ENCODE measurements around the gene FAM153A.
"Not testable (repeated sequence)": the region's sequence is repeated elsewhere in the genome, so short reads cannot be mapped to it uniquely, and the experiment has no call there.

Gene FAM153A
- long read RNA-seq = 0 reads

DNA sequence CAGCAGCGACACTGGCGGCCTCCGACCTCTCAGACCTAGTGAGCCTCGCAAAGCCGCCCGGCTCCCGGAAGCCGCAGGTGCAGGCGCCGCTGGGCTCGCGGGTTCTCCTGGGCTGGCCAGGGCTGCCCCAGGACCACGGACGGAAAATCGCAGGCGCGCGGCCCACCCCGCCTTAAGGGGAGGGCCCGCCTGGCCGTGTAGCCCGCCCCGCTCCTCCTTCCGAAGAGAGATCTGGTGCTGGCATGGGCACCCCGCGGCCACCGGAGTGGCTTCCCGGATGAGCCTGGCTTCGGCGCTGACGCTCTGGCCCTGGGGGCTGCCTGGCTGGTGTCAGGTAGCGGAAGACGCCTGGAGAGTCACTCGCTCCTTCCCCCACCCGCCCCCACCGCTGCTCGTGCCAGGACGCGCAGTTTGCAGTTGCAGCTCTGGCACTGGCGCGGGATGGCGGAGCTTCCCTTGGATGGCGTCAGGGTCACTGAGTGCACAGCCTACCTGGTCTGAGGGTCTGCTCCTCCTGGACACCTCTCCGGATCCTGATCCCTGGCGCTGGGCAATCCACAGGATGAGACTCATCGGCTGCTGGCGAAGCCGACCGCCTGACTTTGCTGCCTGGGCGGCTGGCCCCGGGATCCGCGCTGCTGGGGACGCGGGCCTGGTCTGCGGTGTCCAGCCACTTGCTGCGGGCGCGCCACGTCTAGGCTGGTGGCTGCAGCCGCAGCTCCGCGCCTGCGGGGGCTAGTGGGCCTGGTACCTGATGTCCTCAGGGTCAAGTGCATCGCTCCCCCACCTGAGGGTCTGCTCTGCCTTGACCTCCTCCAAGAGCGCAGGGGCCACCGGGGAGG lies at the start of gene FAM153A:
Gene FAM153A (minus strand): TSS at position 108 of the 842 bp plus-strand sequence.
- not testable (repeated sequence) for H3K4me3 ChIP-seq (replicated peaks; ENCODE audit: insufficient read depth, low read length); H3K27me3 ChIP-seq (ENCODE audit: insufficient read depth, poor library complexity, severe bottlenecking); DNase-seq (ENCODE audit: low read depth in 1 of 2, low spot score in 1 of 2); H3K27ac ChIP-seq (replicated peaks)

- H3K4me3 ChIP-seq (replicated peaks; ENCODE audit: insufficient read depth, low read length); H3K27ac ChIP-seq (replicated peaks); H3K27me3 ChIP-seq (ENCODE audit: insufficient read depth, poor library complexity, severe bottlenecking); DNase-seq (ENCODE audit: low read depth in 1 of 2, low spot score in 1 of 2): not testable (repeated sequence)
Observed at GRCh38 chr5:177832287-177832686, 49.6 kb upstream of the FAM153A start.

DNA sequence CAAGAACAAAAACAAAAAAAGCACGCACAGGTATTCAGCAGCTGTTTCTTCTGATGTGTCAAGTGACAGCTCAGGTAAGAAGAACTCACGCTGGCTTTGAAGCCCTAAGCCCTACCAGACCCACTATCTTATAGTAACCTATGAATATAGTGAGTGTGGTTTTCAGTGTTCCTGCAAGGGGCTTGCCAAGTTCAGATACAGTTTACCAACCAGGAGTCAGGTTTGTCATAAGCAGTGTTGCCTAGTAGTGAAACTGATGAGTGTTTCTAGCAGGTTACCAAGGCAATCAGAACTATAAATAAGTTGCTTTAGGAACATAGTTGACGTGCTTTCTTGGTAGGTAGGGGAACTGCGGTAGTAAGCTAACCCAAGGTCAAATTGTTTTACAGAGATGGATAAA lies 43.4 kb upstream of the FAM153A start:
- not testable (repeated sequence) for H3K27ac ChIP-seq (replicated peaks); H3K4me3 ChIP-seq (replicated peaks; ENCODE audit: insufficient read depth, low read length); DNase-seq (ENCODE audit: low read depth in 1 of 2, low spot score in 1 of 2); H3K27me3 ChIP-seq (ENCODE audit: insufficient read depth, poor library complexity, severe bottlenecking)

- not testable (repeated sequence) for H3K4me3 ChIP-seq (replicated peaks; ENCODE audit: insufficient read depth, low read length); H3K27ac ChIP-seq (replicated peaks); H3K27me3 ChIP-seq (ENCODE audit: insufficient read depth, poor library complexity, severe bottlenecking); DNase-seq (ENCODE audit: low read depth in 1 of 2, low spot score in 1 of 2)
Observed at GRCh38 chr5:177824776-177825175, 42.1 kb upstream of the FAM153A start.

- H3K27me3 ChIP-seq (ENCODE audit: insufficient read depth, poor library complexity, severe bottlenecking); H3K27ac ChIP-seq (replicated peaks); H3K4me3 ChIP-seq (replicated peaks; ENCODE audit: insufficient read depth, low read length); DNase-seq (ENCODE audit: low read depth in 1 of 2, low spot score in 1 of 2): not testable (repeated sequence)
Observed at GRCh38 chr5:177822489-177822888, 39.8 kb upstream of the FAM153A start.

GRCh38 chr5:177819664-177820063 lies 37.0 kb upstream of the FAM153A start:
- not testable (repeated sequence) for H3K27me3 ChIP-seq (ENCODE audit: insufficient read depth, poor library complexity, severe bottlenecking); H3K27ac ChIP-seq (replicated peaks); DNase-seq (ENCODE audit: low read depth in 1 of 2, low spot score in 1 of 2); H3K4me3 ChIP-seq (replicated peaks; ENCODE audit: insufficient read depth, low read length)

GRCh38 chr5:177812814-177813425 lies 30.2 kb upstream of the FAM153A start:
- not testable (repeated sequence) for DNase-seq (ENCODE audit: low read depth in 1 of 2, low spot score in 1 of 2); H3K27ac ChIP-seq (replicated peaks); H3K4me3 ChIP-seq (replicated peaks; ENCODE audit: insufficient read depth, low read length); H3K27me3 ChIP-seq (ENCODE audit: insufficient read depth, poor library complexity, severe bottlenecking)

DNA sequence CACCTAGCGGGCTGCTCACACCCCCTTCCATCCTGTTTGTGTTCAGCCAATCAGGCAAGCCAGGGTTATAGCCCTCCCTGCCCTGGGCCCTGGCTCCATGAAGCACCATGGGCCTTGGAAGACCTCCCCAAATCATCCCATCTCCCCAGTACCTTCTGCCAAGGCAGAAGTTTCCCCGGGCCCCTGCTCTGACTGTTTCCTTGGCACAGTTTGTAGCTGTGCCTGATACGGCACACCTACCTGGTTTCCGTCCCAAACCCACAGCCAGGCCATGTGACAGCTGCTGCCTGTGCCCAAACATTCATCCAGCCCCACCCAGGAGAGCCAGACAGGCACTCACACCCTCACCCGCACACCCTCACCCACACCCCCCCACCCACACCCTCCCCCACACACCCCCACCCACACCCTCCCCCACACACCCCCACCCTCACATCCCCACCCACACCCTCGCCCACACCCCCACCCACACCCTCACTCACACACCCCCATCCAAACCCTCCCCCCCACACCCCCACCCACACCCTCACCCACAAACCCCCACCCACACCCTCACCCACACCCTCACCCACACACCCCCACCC lies 29.6 kb upstream of the FAM153A start:
- DNase-seq (ENCODE audit: low read depth in 1 of 2, low spot score in 1 of 2); H3K27me3 ChIP-seq (ENCODE audit: insufficient read depth, poor library complexity, severe bottlenecking); H3K4me3 ChIP-seq (replicated peaks; ENCODE audit: insufficient read depth, low read length); H3K27ac ChIP-seq (replicated peaks): not testable (repeated sequence)

DNA sequence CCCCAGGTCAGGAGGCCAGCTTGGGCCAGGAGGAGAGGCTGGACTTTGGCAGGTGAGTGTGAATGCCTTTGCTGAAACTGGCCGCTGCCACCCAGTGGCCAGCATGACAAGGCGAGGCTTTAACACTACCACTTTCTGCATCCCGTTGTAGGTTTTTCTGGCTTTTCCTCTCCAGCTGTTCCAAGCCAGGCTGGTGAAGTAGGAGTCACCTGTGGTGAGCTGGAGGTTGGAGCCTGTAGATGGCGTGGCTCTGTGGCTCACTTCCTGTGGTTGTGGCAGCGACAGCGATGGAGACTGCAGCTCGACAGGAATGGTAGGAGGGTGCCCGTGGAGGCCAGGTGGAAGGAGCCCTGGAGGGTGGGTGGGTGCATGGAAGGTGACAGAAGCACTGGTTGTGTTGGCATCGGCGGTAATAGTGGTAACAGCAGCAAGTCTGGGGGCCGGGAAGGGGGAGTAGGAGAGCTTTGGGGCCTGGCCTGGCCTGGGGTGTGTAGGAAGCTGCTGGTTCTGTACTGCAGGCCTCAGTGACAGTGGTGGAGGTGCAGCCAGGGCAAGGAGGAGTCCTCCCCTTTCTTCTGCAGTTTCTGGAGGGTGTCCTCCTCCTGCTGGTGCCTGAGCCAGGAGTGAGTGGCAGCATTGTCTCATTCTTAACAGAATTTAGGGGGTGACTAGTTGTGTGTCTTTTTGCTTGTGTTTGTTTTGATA lies 26.7 kb upstream of the FAM153A start:
- H3K4me3 ChIP-seq (replicated peaks; ENCODE audit: insufficient read depth, low read length); H3K27me3 ChIP-seq (ENCODE audit: insufficient read depth, poor library complexity, severe bottlenecking); DNase-seq (ENCODE audit: low read depth in 1 of 2, low spot score in 1 of 2); H3K27ac ChIP-seq (replicated peaks): not testable (repeated sequence)

DNA sequence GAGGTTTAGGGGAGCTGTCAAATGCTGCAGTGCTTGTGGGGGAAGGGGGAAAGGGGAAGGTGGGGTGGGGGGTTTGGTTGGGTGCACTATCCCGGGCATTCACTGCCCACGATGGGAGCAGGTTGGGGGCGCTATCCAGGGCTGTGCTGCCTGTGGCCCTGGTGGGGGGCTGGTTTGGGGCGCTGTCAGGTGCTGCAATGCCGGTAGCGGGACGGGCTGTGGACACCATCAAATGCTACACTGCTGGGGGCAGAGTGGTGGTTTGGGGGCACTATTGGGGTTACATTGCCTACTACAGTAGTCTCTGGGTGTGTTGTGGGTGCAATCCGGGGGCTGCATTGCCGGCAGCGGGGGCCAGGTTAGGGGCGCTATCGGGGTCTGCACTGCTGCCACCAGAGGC lies 25.7 kb upstream of the FAM153A start:
- not testable (repeated sequence) for H3K27me3 ChIP-seq (ENCODE audit: insufficient read depth, poor library complexity, severe bottlenecking); H3K27ac ChIP-seq (replicated peaks); H3K4me3 ChIP-seq (replicated peaks; ENCODE audit: insufficient read depth, low read length); DNase-seq (ENCODE audit: low read depth in 1 of 2, low spot score in 1 of 2)

DNA sequence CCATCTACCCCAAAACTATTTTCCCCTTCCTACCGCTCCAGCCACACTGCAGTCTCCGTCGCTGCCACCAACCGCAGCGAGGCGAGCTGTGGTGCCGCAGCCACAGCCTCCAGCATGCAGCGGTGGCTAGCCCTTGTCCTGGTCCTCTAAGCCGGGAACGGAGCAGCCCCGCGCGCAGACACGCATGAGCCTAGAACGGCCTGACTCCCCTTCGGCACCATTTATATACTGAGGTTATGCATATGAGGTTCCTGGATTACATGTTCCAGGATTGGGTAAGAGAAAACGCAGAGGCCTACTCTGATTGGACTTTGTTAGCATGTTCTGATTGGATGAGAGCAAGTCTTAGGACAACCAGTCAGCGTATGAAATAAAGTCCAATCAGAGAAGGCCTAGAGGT lies 24.6 kb upstream of the FAM153A start:
- H3K27me3 ChIP-seq (ENCODE audit: insufficient read depth, poor library complexity, severe bottlenecking); H3K4me3 ChIP-seq (replicated peaks; ENCODE audit: insufficient read depth, low read length); H3K27ac ChIP-seq (replicated peaks); DNase-seq (ENCODE audit: low read depth in 1 of 2, low spot score in 1 of 2): not testable (repeated sequence)

- not testable (repeated sequence) for H3K4me3 ChIP-seq (replicated peaks; ENCODE audit: insufficient read depth, low read length); DNase-seq (ENCODE audit: low read depth in 1 of 2, low spot score in 1 of 2); H3K27ac ChIP-seq (replicated peaks); H3K27me3 ChIP-seq (ENCODE audit: insufficient read depth, poor library complexity, severe bottlenecking)
Observed at GRCh38 chr5:177801427-177801826, 18.7 kb upstream of the FAM153A start.

GRCh38 chr5:177798237-177798840 lies 15.6 kb upstream of the FAM153A start:
- not testable (repeated sequence) for H3K27me3 ChIP-seq (ENCODE audit: insufficient read depth, poor library complexity, severe bottlenecking); H3K4me3 ChIP-seq (replicated peaks; ENCODE audit: insufficient read depth, low read length); H3K27ac ChIP-seq (replicated peaks); DNase-seq (ENCODE audit: low read depth in 1 of 2, low spot score in 1 of 2)

GRCh38 chr5:177793272-177793671 lies 10.6 kb upstream of the FAM153A start:
- not testable (repeated sequence) for H3K27me3 ChIP-seq (ENCODE audit: insufficient read depth, poor library complexity, severe bottlenecking); DNase-seq (ENCODE audit: low read depth in 1 of 2, low spot score in 1 of 2); H3K4me3 ChIP-seq (replicated peaks; ENCODE audit: insufficient read depth, low read length); H3K27ac ChIP-seq (replicated peaks)

All from HL-60 (cell line).